Amygdala (tissue), 56 donors: ENCODE measurements around the gene LACTB.

Source experiments
- DNase-seq, 56 donors: peaks; one replicate each; lab custom pipeline; 2025; lab: John Stamatoyannopoulos, UW

Gene LACTB

DNA sequence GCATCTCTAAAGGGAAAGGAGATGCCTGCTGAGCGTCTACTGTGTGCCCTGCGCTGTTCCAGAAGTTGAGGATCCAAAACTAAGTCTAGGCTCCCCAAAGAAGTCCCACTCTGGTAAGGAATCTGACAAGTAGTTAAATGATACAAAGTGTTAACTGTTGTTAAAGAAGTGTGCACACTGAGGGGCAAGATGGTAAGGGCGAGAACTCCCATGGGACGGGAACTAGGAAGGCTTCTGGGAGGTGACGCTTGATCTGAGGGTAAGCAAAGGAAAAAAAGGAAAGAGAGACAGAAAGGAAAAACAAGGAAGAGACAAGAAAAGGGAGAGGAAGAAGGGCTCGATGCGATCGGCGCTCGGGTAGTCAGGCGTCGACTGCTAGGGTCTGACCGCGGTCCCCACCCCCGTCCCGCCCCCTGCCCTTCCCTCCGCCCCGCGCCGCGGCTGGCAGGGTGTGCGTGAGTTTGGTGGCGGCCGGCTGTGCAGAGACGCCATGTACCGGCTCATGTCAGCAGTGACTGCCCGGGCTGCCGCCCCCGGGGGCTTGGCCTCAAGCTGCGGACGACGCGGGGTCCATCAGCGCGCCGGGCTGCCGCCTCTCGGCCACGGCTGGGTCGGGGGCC is at the start of gene LACTB:
LACTB (plus strand) TSS at position 480 of the 620 bp plus-strand sequence; CDS start at position 491, 11 bp downstream.
- DNase-seq = peak in 55 of 56 donors; percentile 24 to 90 (median 78)

- DNase-seq = no peak
Measured at GRCh38 chr15:63072023-63072650, 49.5 kb upstream of the LACTB start.

- no peak for DNase-seq
Measured at GRCh38 chr15:63072809-63073277, 48.8 kb upstream of the LACTB start.

DNA sequence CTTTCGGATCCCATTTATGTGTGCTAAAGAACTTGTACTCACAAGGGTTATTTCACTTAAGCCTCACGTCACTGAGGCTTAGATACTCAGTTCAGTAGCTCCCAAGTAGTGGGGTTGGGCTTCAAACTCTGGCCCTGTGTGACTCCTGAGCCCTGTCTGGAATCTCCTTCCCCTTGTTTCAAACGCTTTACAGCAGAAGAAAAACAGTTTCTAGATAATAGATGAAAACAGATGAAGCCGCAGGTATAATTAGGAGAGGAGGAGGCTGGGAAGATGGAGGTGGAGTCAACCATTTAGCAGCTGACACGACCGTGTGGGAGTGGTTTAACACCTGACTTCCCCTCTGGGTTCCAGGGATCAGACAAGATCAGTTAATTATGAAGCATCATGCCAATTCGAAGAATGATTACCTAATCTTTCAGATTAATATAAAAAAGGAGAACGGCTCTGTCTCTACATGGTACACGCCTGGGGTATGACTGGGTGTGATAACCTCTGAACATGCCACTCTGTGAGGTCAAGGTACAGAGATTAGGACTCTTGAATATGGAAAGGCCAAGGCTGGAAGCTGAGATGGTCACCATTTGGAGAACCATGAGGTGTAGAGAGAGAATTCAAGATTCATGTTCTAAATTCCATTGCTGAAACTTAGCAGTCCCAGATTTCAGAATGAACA is 48.0 kb upstream of the LACTB start:
- DNase-seq = no peak

GRCh38 chr15:63075015-63075983 is 46.4 kb upstream of the LACTB start:
- DNase-seq = no peak

GRCh38 chr15:63075984-63076713 is 45.5 kb upstream of the LACTB start:
- no peak for DNase-seq

- no peak for DNase-seq
Measured at GRCh38 chr15:63076714-63077046, 45.0 kb upstream of the LACTB start.

DNA sequence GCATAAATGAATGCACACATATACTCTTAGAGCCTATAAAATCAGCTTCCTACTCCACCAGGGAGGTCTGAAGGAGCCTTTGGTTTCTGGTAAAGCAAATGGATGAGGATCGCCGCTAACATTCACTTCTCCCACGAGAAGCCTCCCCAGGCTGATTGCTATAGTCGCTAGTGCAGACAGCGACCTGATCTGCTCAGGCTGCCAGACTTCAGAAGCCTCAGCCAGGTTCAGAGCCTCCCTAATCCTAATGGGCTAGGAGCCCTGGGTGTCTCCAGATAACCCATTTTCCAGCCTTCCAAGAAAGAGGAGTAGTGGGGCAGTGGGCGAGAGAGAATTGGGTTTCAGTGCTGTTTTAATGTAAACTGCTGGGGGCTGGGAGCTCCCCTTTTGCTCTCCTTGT is 43.7 kb upstream of the LACTB start:
- no peak for DNase-seq

DNA sequence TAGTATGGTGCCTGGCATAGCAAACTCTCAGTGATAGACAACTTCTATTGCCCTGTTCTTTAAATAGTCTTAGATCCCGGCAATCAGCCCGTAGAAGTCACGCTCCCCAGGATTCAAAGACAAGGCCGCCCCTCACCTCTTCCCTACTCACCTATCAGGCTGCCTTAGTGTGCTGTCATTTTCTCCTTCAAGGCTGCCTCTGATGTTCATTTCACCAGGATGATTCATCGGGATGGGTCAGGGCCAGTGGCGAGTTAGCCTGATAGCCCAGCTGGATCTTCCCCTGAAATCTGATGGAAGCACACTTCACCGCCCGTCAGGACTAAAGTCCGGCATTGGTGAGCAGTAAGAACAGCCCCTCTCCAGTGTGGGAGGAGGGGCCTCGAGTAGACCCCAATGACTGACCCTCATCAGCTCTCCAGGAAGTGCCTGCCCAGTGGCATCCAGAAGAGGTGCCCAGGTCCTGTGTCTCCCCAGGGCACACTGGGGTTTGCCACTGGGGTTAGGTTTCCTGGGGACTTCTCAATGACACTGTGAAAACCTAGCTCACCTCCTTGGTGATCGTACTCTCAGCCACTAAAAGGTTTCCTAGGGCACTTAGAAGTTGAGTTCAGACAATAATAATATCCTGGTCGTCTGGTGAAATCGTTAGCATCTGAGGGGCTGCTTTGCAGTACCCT is 41.6 kb upstream of the LACTB start:
- DNase-seq = no peak

- DNase-seq = no peak
Measured at GRCh38 chr15:63080634-63081250, 40.9 kb upstream of the LACTB start.

DNA sequence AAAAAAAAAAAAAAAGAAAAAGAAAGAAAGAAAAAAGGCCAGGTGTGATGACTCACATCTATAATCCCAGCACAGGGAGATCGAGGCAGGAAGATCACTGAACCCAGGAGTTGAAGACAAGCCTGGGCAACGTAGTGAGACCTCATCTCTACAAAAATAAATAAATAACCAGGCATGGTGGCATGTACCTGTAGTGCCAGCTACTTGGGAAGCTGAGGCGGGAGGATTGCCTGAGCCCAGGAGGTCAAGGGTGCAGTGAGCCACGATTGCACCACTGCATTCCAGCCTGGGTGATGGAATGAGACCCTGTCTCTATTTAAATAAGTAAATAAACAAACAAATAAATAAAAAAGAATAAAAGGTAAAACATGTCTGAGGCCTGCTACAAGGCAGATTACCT is 39.3 kb upstream of the LACTB start:
- no peak for DNase-seq

DNA sequence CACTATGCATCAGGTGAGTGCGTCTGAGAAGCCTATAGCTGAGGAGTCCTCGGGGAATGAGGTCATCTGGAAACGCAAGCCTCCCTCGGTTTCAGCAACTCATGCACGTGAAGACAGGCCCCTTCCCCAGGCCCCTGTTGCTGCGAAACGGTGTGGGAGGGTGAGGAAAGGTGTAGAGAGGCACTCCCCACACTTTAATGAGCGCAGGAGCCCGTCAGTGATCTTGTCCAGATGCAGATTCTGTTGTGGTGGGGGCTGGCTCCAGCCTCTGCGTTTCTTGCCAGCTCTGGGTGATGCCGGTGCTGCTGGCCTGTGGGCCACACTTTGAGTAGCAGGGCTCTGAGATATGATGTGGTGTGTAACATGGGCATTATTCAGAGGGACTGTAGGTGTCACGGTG is 38.6 kb upstream of the LACTB start:
- DNase-seq = no peak

DNA sequence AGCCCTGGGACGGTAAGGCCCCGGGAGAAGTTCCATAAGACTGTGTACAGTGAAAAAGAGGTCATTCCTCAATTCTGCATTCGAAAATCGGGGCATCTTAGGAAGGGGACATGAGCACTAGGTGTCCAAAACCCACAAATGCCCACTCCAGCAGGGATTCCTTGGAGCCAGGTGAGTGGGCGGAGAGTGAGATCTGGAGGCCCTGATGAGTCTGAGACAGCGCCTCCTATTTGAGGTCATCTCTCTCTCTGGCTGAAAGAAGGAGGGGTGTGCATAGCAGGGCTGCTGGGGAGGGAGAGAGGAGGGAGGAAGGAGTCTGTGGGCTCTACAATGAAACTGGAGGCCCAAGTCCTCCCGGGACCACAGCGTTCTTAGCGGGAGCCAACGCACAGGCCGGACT is 38.1 kb upstream of the LACTB start:
- DNase-seq = no peak

DNA sequence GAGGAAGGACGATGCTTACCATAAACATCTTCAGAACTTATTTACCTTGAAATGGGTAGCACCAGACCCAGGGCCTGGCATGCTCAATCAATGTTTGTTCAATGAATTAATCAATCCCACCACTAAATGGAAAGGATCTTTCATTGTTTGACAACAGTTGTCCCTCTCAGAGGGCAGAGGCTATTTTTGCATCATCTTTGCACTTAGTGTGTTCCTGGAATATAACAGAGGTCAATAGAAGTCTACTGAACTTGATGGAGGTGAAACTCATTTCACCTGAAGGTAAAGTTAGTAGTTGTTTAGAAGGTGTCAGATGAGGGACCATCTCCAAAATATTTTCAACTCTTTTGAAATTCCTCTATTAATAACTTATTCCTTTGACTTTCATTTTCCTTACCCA is 36.9 kb upstream of the LACTB start:
- DNase-seq = no peak

DNA sequence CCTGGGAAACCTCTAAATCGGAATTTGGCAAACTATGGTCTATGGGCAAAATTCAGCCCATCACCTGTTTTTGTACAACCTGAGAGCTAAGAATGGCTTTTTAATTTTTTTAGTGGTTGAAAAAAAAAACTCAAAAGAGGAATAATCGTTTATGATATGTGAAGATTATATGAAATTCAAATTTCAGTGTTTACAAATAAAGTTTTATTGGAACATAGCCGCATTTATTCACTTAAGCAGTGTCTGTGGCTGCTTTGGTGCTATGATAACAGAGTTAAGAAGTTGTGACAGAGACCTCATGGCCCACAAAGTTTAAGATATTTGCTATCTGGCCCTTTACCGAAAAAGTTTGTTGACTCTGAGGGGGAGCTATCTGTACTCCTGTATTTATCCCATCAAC is 36.4 kb upstream of the LACTB start:
- DNase-seq = no peak

- no peak for DNase-seq
Measured at GRCh38 chr15:63086271-63086670, 35.4 kb upstream of the LACTB start.

- no peak for DNase-seq
Measured at GRCh38 chr15:63086947-63087346, 34.7 kb upstream of the LACTB start.

- DNase-seq = no peak
Measured at GRCh38 chr15:63088533-63089245, 33.0 kb upstream of the LACTB start.
